Measurements from ENCODE around the gene IQCE.

Gene IQCE

DNA sequence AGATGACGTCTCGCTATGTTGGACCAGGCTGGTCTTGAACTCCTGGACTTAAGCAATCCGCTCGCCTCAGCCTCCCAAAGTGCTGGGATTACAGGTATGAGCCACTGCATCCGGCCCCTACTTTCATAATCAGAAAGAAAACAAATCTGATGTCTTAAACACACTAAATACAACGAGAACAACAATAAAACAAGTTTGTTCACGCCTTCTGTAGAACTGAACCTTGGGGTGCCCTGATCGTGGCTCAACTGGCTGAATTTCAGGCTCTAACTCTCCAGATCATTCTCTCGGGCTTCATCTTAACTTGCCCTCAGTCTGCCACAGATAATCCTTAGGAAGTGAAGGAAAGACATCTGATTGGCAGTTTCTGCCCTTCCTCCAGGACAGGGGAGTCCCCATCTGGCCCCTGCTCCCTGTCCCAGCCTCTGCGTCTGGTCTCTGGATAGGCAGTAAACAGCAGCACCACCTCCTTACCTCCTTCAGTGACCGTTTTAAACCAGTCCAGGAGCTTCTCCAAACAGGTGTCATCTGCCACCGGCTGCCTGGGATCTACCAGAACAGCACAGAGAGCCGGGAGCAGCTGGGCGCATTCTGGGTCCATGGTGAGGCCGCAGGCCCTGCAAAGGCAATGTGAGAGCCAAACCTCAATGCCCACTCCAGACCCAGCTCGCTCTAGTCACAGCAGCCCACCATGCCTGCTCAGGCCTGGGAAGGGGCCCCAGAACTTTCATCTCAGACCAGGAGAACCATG is 4.8 kb upstream of the IQCE start:
- no peak overlapping the region for H3K27ac ChIP-seq (ENCODE audit: low read length)
- H2AFZ ChIP-seq (ENCODE audit: low read length): no peak overlapping the region

DNA sequence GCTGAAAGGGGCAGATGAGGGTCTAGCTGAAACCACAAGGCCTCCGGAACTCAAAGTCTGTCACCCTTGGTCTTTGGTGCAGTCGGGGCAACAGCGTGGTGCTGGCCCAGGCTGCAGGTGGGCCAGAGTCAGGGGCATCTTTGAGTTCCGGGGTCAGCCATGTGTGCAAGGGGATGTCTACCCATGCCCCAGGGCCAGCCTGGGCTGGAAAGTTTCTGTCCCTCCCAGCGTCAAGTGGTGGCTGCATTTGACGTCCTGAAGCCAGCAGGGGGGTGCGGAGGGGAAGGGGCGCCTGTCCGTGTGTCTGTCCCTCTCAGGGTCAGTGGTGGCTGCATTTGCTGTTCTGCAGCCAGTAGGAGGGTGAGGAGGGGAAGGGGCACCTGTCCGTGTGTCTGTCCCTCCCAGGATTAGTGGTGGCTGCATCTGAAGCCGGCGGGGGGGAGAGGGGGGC is 4.1 kb upstream of the IQCE start:
- H4K20me1 ChIP-seq (ENCODE audit: insufficient read depth, low read length): no peaks in the 10 kb centered on the region
- peaks cover 10% of the 10 kb centered on the region; the same call in 1 of the 2 replicates for H3F3A ChIP-seq (ENCODE audit: insufficient read depth, low read length)
- no peak for TF ChIP-seq EZH2phosphoT487 (IDR thresholded peaks at IDR 0.05; ENCODE audit: low read length)
- TF ChIP-seq, protein P1, sequence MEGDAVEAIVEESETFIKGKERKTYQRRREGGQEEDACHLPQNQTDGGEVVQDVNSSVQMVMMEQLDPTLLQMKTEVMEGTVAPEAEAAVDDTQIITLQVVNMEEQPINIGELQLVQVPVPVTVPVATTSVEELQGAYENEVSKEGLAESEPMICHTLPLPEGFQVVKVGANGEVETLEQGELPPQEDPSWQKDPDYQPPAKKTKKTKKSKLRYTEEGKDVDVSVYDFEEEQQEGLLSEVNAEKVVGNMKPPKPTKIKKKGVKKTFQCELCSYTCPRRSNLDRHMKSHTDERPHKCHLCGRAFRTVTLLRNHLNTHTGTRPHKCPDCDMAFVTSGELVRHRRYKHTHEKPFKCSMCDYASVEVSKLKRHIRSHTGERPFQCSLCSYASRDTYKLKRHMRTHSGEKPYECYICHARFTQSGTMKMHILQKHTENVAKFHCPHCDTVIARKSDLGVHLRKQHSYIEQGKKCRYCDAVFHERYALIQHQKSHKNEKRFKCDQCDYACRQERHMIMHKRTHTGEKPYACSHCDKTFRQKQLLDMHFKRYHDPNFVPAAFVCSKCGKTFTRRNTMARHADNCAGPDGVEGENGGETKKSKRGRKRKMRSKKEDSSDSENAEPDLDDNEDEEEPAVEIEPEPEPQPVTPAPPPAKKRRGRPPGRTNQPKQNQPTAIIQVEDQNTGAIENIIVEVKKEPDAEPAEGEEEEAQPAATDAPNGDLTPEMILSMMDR (IDR thresholded peaks at IDR 0.05; ENCODE audit: low read length): no peak
- no peak for TF ChIP-seq EZH2 (optimal IDR thresholded peaks at IDR 0.05; ENCODE audit: low read depth, low read length)
- H2AFZ ChIP-seq (ENCODE audit: low read length): peak overlapping the region; percentile 98; the same call in 1 of the 2 replicates
- DNase-seq: no peak
- peaks cover 11% of the 10 kb centered on the region; the same call in 1 of the 2 replicates for H3K4me1 ChIP-seq (ENCODE audit: low read length)
- H3K9me3 ChIP-seq (replicated peaks; ENCODE audit: insufficient read depth, low read length): no peaks in the 10 kb centered on the region
- H3K27ac ChIP-seq (ENCODE audit: low read length): no peak overlapping the region
- H3K9ac ChIP-seq (ENCODE audit: low read length): peak overlapping the region; percentile 100
- no peaks in the 10 kb centered on the region for H3K9me2 ChIP-seq (replicated peaks; ENCODE audit: insufficient read depth, low read length)
- no peaks in the 10 kb centered on the region for H3K36me3 ChIP-seq (replicated peaks; ENCODE audit: insufficient read depth, low read length)
- peak overlapping the region; percentile 86 for H3K4me3 ChIP-seq (ENCODE audit: low read length)
- peaks cover 29% of the 10 kb centered on the region for H3K79me2 ChIP-seq (ENCODE audit: low read length)
- no peaks in the 10 kb centered on the region for H3K27me3 ChIP-seq (replicated peaks; ENCODE audit: insufficient read depth, low read length)
- peak overlapping the region; percentile 81 for H3K4me2 ChIP-seq (ENCODE audit: low read depth, low read length)

More for the DNA sequence above, 4.8 kb upstream of the IQCE start:
- peak overlapping the region; percentile 86 for H3K4me3 ChIP-seq (ENCODE audit: low read length)
- H3K79me2 ChIP-seq (ENCODE audit: low read length): peaks cover 24% of the 10 kb centered on the region
- H3K9me2 ChIP-seq (replicated peaks; ENCODE audit: insufficient read depth, low read length): no peaks in the 10 kb centered on the region
- no peak for DNase-seq
- no peaks in the 10 kb centered on the region for H3K27me3 ChIP-seq (replicated peaks; ENCODE audit: insufficient read depth, low read length)
- peak overlapping the region; percentile 100; the same call in 1 of the 2 replicates for H3K9ac ChIP-seq (ENCODE audit: low read length)
- H3K4me1 ChIP-seq (ENCODE audit: low read length): peaks cover 10% of the 10 kb centered on the region; the same call in 1 of the 2 replicates
- no peaks in the 10 kb centered on the region for H3K9me3 ChIP-seq (replicated peaks; ENCODE audit: insufficient read depth, low read length)
- peak overlapping the region; percentile 81 for H3K4me2 ChIP-seq (ENCODE audit: low read depth, low read length)
- TF ChIP-seq EZH2 (optimal IDR thresholded peaks at IDR 0.05; ENCODE audit: low read depth, low read length) (no peak), EZH2phosphoT487 (IDR thresholded peaks at IDR 0.05; ENCODE audit: low read length) (no peak)
- TF ChIP-seq, protein P1 (IDR thresholded peaks at IDR 0.05; ENCODE audit: low read length): no peak
- H3F3A ChIP-seq (ENCODE audit: insufficient read depth, low read length): peaks cover 6% of the 10 kb centered on the region; the same call in 1 of the 2 replicates
- H4K20me1 ChIP-seq (ENCODE audit: insufficient read depth, low read length): no peaks in the 10 kb centered on the region
- H3K36me3 ChIP-seq (replicated peaks; ENCODE audit: insufficient read depth, low read length): no peaks in the 10 kb centered on the region

DNA sequence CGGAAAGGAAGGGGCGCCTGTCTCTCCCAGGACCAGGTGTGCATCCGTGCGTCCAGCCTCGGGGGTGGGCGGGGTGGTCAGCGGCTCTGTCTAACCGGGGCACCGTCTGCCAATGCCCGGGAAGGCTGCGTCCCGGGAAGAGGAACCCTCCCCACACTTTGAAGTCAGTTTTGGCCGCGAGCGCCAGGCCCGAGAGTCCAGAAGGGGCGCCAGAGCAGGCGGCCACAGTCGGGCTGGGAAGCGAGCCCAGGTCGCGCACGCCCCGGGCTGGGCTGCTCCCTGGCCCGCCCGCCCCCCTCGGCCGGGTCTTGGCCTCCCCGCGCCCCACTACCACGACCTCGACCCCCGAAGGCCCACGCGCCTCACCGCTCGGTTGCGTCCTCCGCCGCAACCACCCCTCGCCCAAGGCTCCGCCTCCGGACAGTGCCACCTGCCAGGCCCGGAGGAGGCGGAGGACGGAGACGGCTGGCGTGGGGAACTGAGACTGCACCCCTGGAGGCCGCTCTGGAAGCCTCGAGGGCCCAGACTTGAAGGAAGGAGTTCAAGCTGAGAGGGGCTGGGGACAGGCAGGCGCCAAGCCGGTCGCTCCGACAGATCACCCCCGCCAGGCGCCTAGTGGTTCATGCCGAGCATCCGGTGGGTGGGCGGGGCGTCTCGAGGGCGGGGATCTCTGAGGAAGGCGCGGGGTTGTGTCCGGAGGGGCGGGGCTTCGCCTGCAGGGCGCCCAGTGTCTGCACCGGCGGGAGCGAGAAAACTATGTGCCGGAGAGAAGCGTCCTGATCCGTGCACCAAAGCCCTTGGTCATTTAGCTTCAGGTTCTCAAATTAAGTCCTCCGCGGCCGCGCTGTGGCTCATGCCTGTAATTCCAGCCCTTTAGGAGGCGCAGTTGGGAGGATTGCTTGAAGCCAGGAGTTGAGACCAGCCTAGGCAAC is 3.4 kb upstream of the IQCE start, which contains the start of gene BRAT1:
BRAT1 (minus strand) TSS at position 404 of the 932 bp plus-strand sequence. CDS start 1,093 bp downstream, outside the sequence.
- peak within 1 kb of the TSS; percentile 99 for H3K27ac ChIP-seq (ENCODE audit: low read length)
- no peaks in the 10 kb centered on the region for H4K20me1 ChIP-seq (ENCODE audit: insufficient read depth, low read length)
- peak; percentile 95 for DNase-seq
- peaks cover 36% of the 10 kb centered on the region for H3K79me2 ChIP-seq (ENCODE audit: low read length)
- no peaks in the 10 kb centered on the region for H3K36me3 ChIP-seq (replicated peaks; ENCODE audit: insufficient read depth, low read length)
- peak within 1 kb of the TSS; percentile 86 for H3K4me3 ChIP-seq (ENCODE audit: low read length)
- H3K9ac ChIP-seq (ENCODE audit: low read length): peak within 1 kb of the TSS; percentile 100
- no peaks in the 10 kb centered on the region for H3K9me2 ChIP-seq (replicated peaks; ENCODE audit: insufficient read depth, low read length)
- H2AFZ ChIP-seq (ENCODE audit: low read length): peak within 1 kb of the TSS; percentile 98
- H3K27me3 ChIP-seq (replicated peaks; ENCODE audit: insufficient read depth, low read length): no peaks in the 10 kb centered on the region
- no peak for TF ChIP-seq EZH2 (optimal IDR thresholded peaks at IDR 0.05; ENCODE audit: low read depth, low read length)
- TF ChIP-seq, protein P1 (IDR thresholded peaks at IDR 0.05; ENCODE audit: low read length): no peak
- no peak for TF ChIP-seq EZH2phosphoT487 (IDR thresholded peaks at IDR 0.05; ENCODE audit: low read length)
- H3K4me2 ChIP-seq (ENCODE audit: low read depth, low read length): peak within 1 kb of the TSS; percentile 81
- peaks cover 15% of the 10 kb centered on the region; the same call in 1 of the 2 replicates for H3F3A ChIP-seq (ENCODE audit: insufficient read depth, low read length)
- peaks cover 18% of the 10 kb centered on the region for H3K4me1 ChIP-seq (ENCODE audit: low read length)
- H3K9me3 ChIP-seq (replicated peaks; ENCODE audit: insufficient read depth, low read length): no peaks in the 10 kb centered on the region

Data from MM.1S (cell line).